HepG2 (cell line): Measurements from ENCODE around the gene BUB1B.

ENCODE experiments used
- EP300 ChIP-seq, 3 experiments: sonication (generic) in 1 of 3; formaldehyde crosslinking in 1 of 3; IDR thresholded peaks; 2 replicates each; pipeline versions ENCODE4 v1.5.1 to v1.6.1; 2011 to 2020; ENCODE audit warnings: low read depth in 2 of 3, low read length in 2 of 3, borderline replicate concordance in 1 of 3, improper control_type of control experiment in 1 of 3, mild to moderate bottlenecking in 1 of 3, missing genetic modification reagents in 1 of 3, moderate library complexity in 1 of 3
- HMG20B ChIP-seq: conservative IDR thresholded peaks from 2 replicates; pipeline ENCODE4 v1.6.1; 2016; ENCODE audit warnings: missing genetic modification reagents, missing compliant biosample characterization
- KAT7 ChIP-seq: IDR thresholded peaks from 2 replicates; pipeline ENCODE4 v1.6.1; 2018; ENCODE audit warnings: borderline replicate concordance, missing compliant biosample characterization
- NFIC ChIP-seq: IDR thresholded peaks from 2 replicates; pipeline ENCODE4 v1.6.1; 2012; ENCODE audit warnings: mild to moderate bottlenecking, low read length, inconsistent platforms
- NFYB ChIP-seq: sonication (generic); formaldehyde crosslinking; IDR thresholded peaks from 2 replicates; pipeline ENCODE4 v1.4.0; 2020; ENCODE audit warnings: missing genetic modification reagents
- NR2F2 ChIP-seq: IDR thresholded peaks from 2 replicates; pipeline ENCODE4 v1.6.1; 2012; ENCODE audit warnings: low read depth, inconsistent platforms, borderline replicate concordance
- ZFX ChIP-seq: sonication (generic); formaldehyde crosslinking; IDR thresholded peaks from 2 replicates; pipeline ENCODE4 v1.4.0; 2020; ENCODE audit warnings: mild to moderate bottlenecking, low read depth, missing genetic modification reagents, moderate library complexity
- ZSCAN22 ChIP-seq: sonication (generic); formaldehyde crosslinking; IDR thresholded peaks from 2 replicates; pipeline ENCODE4 v1.4.0; 2020; ENCODE audit warnings: mild to moderate bottlenecking, missing genetic modification reagents
- TF ChIP-seq, protein P1 (sequence below): sonication (generic); formaldehyde crosslinking; IDR thresholded peaks from 2 replicates; pipeline ENCODE4 v1.4.0; 2020; ENCODE audit warnings: mild to moderate bottlenecking, missing genetic modification reagents

DNA sequence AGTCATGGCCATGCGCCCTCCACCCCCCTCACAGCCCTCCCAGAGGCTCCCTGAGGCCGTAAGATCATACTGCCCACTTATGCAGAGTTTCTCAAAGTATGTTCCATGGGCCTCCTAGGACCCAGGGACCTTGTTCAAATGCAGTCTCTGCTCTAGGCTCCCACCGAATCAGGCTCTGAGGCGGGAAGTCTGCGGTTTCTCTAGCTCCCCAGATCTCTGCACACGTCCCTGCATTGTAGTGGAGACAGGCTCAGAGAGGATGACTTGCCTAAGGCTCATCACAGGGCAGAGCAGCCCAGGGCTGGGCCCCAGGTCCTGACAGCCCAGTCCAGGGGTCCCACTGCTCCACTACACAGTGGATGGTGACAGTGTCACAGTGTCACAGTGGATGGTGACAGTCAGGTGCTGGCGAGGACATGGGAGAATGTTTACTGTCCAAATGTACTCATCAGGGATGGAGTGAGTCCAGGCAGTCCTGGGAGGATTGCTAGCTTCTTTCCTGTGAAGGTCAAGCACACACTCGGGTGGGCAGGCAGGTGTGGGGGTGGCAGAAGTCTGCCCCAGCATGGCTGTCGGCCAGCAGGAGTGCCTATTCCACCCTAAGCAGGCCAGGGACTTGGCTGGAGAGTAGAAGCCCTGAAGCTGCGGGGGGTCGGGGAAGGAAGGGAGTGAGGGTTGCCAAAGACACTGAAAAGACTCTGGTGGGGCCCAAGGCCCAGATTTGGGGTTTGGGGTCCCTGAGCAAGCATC, 109.6 kb downstream of the BUB1B start:
- TF ChIP-seq ZSCAN22 (CRISPR knock-in tag): no peak
- TF ChIP-seq ZFX (CRISPR knock-in tag): no peak
- no peak for TF ChIP-seq NFYB (CRISPR knock-in tag)
- no peak for TF ChIP-seq EP300 (IDR thresholded peaks at IDR 0.05; ENCODE audit: low read depth in 2 of 2, low read length in 2 of 2)
- no peak for TF ChIP-seq EP300 (CRISPR knock-in tag; IDR thresholded peaks at IDR 0.05; ENCODE audit: borderline replicate concordance)
- TF ChIP-seq KAT7 (CRISPR knock-in tag): no peak
- TF ChIP-seq NR2F2: no peak
- TF ChIP-seq, protein P1, sequence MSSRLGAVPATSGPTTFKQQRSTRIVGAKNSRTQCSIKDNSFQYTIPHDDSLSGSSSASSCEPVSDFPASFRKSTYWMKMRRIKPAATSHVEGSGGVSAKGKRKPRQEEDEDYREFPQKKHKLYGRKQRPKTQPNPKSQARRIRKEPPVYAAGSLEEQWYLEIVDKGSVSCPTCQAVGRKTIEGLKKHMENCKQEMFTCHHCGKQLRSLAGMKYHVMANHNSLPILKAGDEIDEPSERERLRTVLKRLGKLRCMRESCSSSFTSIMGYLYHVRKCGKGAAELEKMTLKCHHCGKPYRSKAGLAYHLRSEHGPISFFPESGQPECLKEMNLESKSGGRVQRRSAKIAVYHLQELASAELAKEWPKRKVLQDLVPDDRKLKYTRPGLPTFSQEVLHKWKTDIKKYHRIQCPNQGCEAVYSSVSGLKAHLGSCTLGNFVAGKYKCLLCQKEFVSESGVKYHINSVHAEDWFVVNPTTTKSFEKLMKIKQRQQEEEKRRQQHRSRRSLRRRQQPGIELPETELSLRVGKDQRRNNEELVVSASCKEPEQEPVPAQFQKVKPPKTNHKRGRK (CRISPR knock-in tag): no peak
- no peak for TF ChIP-seq NFIC
- TF ChIP-seq HMG20B (CRISPR knock-in tag): no peak
